Hematopoietic multipotent progenitor cell treated with erythropoietin and hydrocortisone succinate and interleukin-3 and kit ligand, for 6 days (in vitro differentiated cells): ENCODE measurements around the gene ETFRF1.
A peak's percentile ranks its signal among the peaks of the same experiment; 100 is the strongest.

Experiments
- DNase-seq: peaks from one replicate; pipeline ENCODE4 v3.0.0-alpha.2; 2015

ETFRF1 gene

GRCh38 chr12:25236190-25236589 is 41.2 kb downstream of the ETFRF1 start:
- DNase-seq, result no peak

GRCh38 chr12:25236626-25237025 is 41.6 kb downstream of the ETFRF1 start:
- no peak for DNase-seq

GRCh38 chr12:25241167-25242020 is 46.4 kb downstream of the ETFRF1 start:
- peak; percentile 81 for DNase-seq

GRCh38 chr12:25242981-25243679 is 48.1 kb downstream of the ETFRF1 start:
- DNase-seq, result no peak

- no peak for DNase-seq
Measured at GRCh38 chr12:25243680-25243990, 48.6 kb downstream of the ETFRF1 start.

GRCh38 chr12:25245491-25245890 is 50.5 kb downstream of the ETFRF1 start:
- DNase-seq, result peak; percentile 54

GRCh38 chr12:25248137-25248536 is 53.1 kb downstream of the ETFRF1 start:
- DNase-seq, result no peak

- DNase-seq, result no peak
Measured at GRCh38 chr12:25248732-25249131, 53.7 kb downstream of the ETFRF1 start.

- DNase-seq, result peak; percentile 62
Measured at GRCh38 chr12:25249931-25250738, 55.1 kb downstream of the ETFRF1 start.

GRCh38 chr12:25250744-25251730 is 56.0 kb downstream of the ETFRF1 start, which contains the start of gene KRAS:
KRAS (minus strand) TSS chr12:25250929.
- DNase-seq, result peak; percentile 99

GRCh38 chr12:25251769-25252168 is 56.7 kb downstream of the ETFRF1 start:
- no peak for DNase-seq

- no peak for DNase-seq
Measured at GRCh38 chr12:25252946-25253345, 57.9 kb downstream of the ETFRF1 start.

GRCh38 chr12:25253371-25254068 is 58.5 kb downstream of the ETFRF1 start:
- no peak for DNase-seq

GRCh38 chr12:25254271-25254880 is 59.3 kb downstream of the ETFRF1 start:
- DNase-seq, result no peak
